Liver (tissue), 3 donors: ENCODE measurements around the gene P3H4.

ENCODE experiments used
- CTCF ChIP-seq: fragments of 150-350 bp; IDR thresholded peaks from 2 replicates; pipeline ENCODE4 v1.5.1; 2017; ENCODE audit warnings: improper control_type of control experiment, low read depth, low read length; ENCODE audit not compliant: missing input control
- JUND ChIP-seq, 2 donors: IDR thresholded peaks; 2 replicates each; pipeline ENCODE4 v1.6.1; 2016; ENCODE audit warnings: antibody characterized with exemption in 2 of 2
- TAF1 ChIP-seq: conservative IDR thresholded peaks from 2 replicates; pipeline ENCODE4 v1.6.1; 2016; ENCODE audit warnings: antibody characterized with exemption, mild to moderate bottlenecking
- YY1 ChIP-seq: IDR thresholded peaks from 2 replicates; pipeline ENCODE4 v1.6.1; 2016; ENCODE audit warnings: antibody characterized with exemption, mild to moderate bottlenecking
- donor health status: healthy.
- donor health status: healthy.

- TF ChIP-seq JUND (IDR thresholded peaks at IDR 0.05) (no peak), CTCF (no peak), YY1 (no peak), TAF1 (no peak)
Observed at GRCh38 chr17:41812381-41813151, 817 bp upstream of the P3H4 start, which contains the start of gene FKBP10.
